Measurements from ENCODE around the gene CILP2.

The CILP2 gene

GRCh38 chr19:19517235-19517619, 20.8 kb upstream of the CILP2 start:
- DNase-seq (ENCODE audit: low read depth), result no peak
- no peak for TF ChIP-seq CTCF (conservative IDR thresholded peaks at IDR 0.05; ENCODE audit: low read length)
- peak overlapping the region; percentile 94 for H3K4me3 ChIP-seq (ENCODE audit: low read length)

- H3K4me3 ChIP-seq (ENCODE audit: low read length), result no peak overlapping the region
- TF ChIP-seq CTCF (conservative IDR thresholded peaks at IDR 0.05; ENCODE audit: low read length), result no peak
Measured at GRCh38 chr19:19520989-19521388, 17.1 kb upstream of the CILP2 start.

GRCh38 chr19:19523177-19523576, 14.9 kb upstream of the CILP2 start:
- no peak for DNase-seq (ENCODE audit: low read depth)
- no peak overlapping the region for H3K4me3 ChIP-seq (ENCODE audit: low read length)
- TF ChIP-seq CTCF (conservative IDR thresholded peaks at IDR 0.05; ENCODE audit: low read length), result no peak

More at GRCh38 chr19:19520989-19521388, 17.1 kb upstream of the CILP2 start:
- no peak for DNase-seq (ENCODE audit: low read depth)

GRCh38 chr19:19524053-19524452, 14.0 kb upstream of the CILP2 start:
- no peak for DNase-seq (ENCODE audit: low read depth)
- H3K4me3 ChIP-seq (ENCODE audit: low read length), result no peak overlapping the region
- TF ChIP-seq CTCF (conservative IDR thresholded peaks at IDR 0.05; ENCODE audit: low read length), result no peak

GRCh38 chr19:19525611-19526380, 12.3 kb upstream of the CILP2 start:
- no peak for TF ChIP-seq CTCF (conservative IDR thresholded peaks at IDR 0.05; ENCODE audit: low read length)
- DNase-seq (ENCODE audit: low read depth), result no peak
- H3K4me3 ChIP-seq (ENCODE audit: low read length), result no peak overlapping the region

GRCh38 chr19:19526581-19527370, 11.3 kb upstream of the CILP2 start:
- no peak for TF ChIP-seq CTCF (conservative IDR thresholded peaks at IDR 0.05; ENCODE audit: low read length)
- no peak overlapping the region for H3K4me3 ChIP-seq (ENCODE audit: low read length)
- DNase-seq (ENCODE audit: low read depth), result no peak

- no peak for TF ChIP-seq CTCF (conservative IDR thresholded peaks at IDR 0.05; ENCODE audit: low read length)
- no peak overlapping the region for H3K4me3 ChIP-seq (ENCODE audit: low read length)
- no peak for DNase-seq (ENCODE audit: low read depth)
Measured at GRCh38 chr19:19527371-19527656, 10.8 kb upstream of the CILP2 start.

Data from AG10803 (cell line).